H1 (cell line): ENCODE data around the gene CLDN24. TPM values are rescaled to one million over a fixed set of nuclear protein-coding genes. Genes with fewer than 3 reads are reported as not detected.

ENCODE experiments used
- CTCF ChIA-PET: fragments of 300-600 bp; sonication (Branson Sonifier 250); formaldehyde crosslinking; loops from one replicate; lab custom pipeline; 2021; ENCODE audit not compliant: partially characterized antibody; lab: Charles Lee
- POLR2A ChIA-PET: fragments of 300-600 bp; sonication (Branson Sonifier 250); formaldehyde crosslinking; loops from one replicate; lab custom pipeline; 2021; ENCODE audit warnings: inconsistent platforms; ENCODE audit not compliant: partially characterized antibody; lab: Charles Lee
- DNase-seq, 2 experiments: peaks; one replicate each; pipeline versions ENCODE4 v3.0.0 to v3.0.0-alpha.2; 2010 to 2022; ENCODE audit warnings: low spot score in 2 of 2, low read depth in 1 of 2, mixed read lengths in 1 of 2
- FAIRE-seq: peaks from 2 replicates; lab custom pipeline; 2011; peaks lifted over from hg19 to GRCh38; lab: Jason Lieb, UNC
- H2AFZ ChIP-seq: 2 replicates; pipeline ENCODE4 v1.8.1; 2012; ENCODE audit warnings: low read length, inconsistent platforms
- H2AK5ac ChIP-seq: 2 replicates; pipeline ENCODE4 v1.6.1; 2013; ENCODE audit warnings: low read depth, low read length
- H2BK120ac ChIP-seq: replicated peaks from 2 replicates; pipeline ENCODE3; 2013; ENCODE audit warnings: low read depth, low read length, inconsistent platforms
- H2BK12ac ChIP-seq: 2 replicates; pipeline ENCODE4 v1.6.1; 2013; ENCODE audit warnings: low read depth, low read length
- H2BK15ac ChIP-seq: 2 replicates; pipeline ENCODE4 v1.6.1; 2013; ENCODE audit warnings: low read length
- H2BK20ac ChIP-seq: 2 replicates; pipeline ENCODE4 v1.6.1; 2013; ENCODE audit warnings: low read length
- H2BK5ac ChIP-seq: 2 replicates; pipeline ENCODE4 v1.6.1; 2013; ENCODE audit warnings: low read depth, low read length
- H3K14ac ChIP-seq: 2 replicates; pipeline ENCODE4 v1.6.1; 2013; ENCODE audit warnings: inconsistent platforms; ENCODE audit not compliant: insufficient read length
- H3K18ac ChIP-seq: 2 replicates; pipeline ENCODE4 v1.6.1; 2013; ENCODE audit warnings: low read length; ENCODE audit errors: extremely low read depth
- H3K23ac ChIP-seq: 2 replicates; pipeline ENCODE4 v1.6.1; 2013; ENCODE audit warnings: inconsistent platforms; ENCODE audit not compliant: insufficient read length
- H3K23me2 ChIP-seq: 2 replicates; pipeline ENCODE4 v1.6.1; 2013; ENCODE audit warnings: low read depth, low read length
- H3K27ac ChIP-seq: 2 replicates; pipeline ENCODE4 v1.6.1; 2011; ENCODE audit warnings: low read depth, low read length, inconsistent platforms
- H3K27me3 ChIP-seq, 4 experiments: replicated peaks in 1 of 4; 1 replicate in 1 of 4; 2 replicates in 3 of 4; pipeline versions ENCODE4 v1.6.1 to v1.8.1; 2011 to 2013; ENCODE audit warnings: low read length in 3 of 4, mild to moderate bottlenecking in 3 of 4, inconsistent platforms in 2 of 4, mixed read lengths in 2 of 4, moderate library complexity in 1 of 4; ENCODE audit not compliant: control insufficient read depth in 3 of 4, insufficient read depth in 3 of 4; ENCODE audit errors: extremely low read depth in 1 of 4
- H3K36me3 ChIP-seq, 4 experiments: 2 replicates each; pipeline versions ENCODE4 v1.6.1 to v1.8.1; 2011 to 2013; ENCODE audit warnings: mild to moderate bottlenecking in 4 of 4, low read length in 3 of 4, moderate library complexity in 2 of 4, control low read depth in 1 of 4, inconsistent platforms in 1 of 4; ENCODE audit not compliant: insufficient read depth in 4 of 4, control insufficient read depth in 2 of 4
- H3K4ac ChIP-seq: replicated peaks from 2 replicates; pipeline ENCODE3; 2013; ENCODE audit warnings: low read length, low read depth, mixed read lengths, inconsistent platforms; ENCODE audit not compliant: insufficient read length
- H3K4me1 ChIP-seq, 4 experiments: replicated peaks in 1 of 4; 1 replicate in 1 of 4; 2 replicates in 3 of 4; pipeline versions ENCODE4 v1.6.1 to v1.8.1; 2011 to 2013; ENCODE audit warnings: low read length in 3 of 4, inconsistent platforms in 2 of 4, mixed read lengths in 1 of 4; ENCODE audit not compliant: insufficient read depth in 4 of 4, control insufficient read depth in 3 of 4
- H3K4me2 ChIP-seq, 2 experiments: 2 replicates each; pipeline versions ENCODE4 v1.6.1 to v1.8.1; 2011 to 2013; ENCODE audit warnings: low read depth in 2 of 2, low read length in 2 of 2, control low read depth in 1 of 2, inconsistent platforms in 1 of 2, mild to moderate bottlenecking in 1 of 2; ENCODE audit not compliant: insufficient read depth in 1 of 2
- H3K4me3 ChIP-seq, 4 experiments: fragments of 200-600, 300-600 bp in 1 of 4; sonication (generic), shearing (Covaris generic), sonication (Bioruptor Twin) in 1 of 4; 2 replicates each; pipeline versions ENCODE4 v1.5.1 to v1.8.1; 2011 to 2016; ENCODE audit warnings: low read length in 4 of 4, low read depth in 3 of 4, control low read depth in 2 of 4, inconsistent platforms in 2 of 4, mild to moderate bottlenecking in 2 of 4, mixed read lengths in 1 of 4, moderate library complexity in 1 of 4; ENCODE audit not compliant: insufficient read depth in 2 of 4; ENCODE audit errors: extremely low read depth in 1 of 4
- H3K56ac ChIP-seq: replicated peaks from 2 replicates; pipeline ENCODE3; 2013; ENCODE audit warnings: low read depth, mild to moderate bottlenecking, mixed read lengths, low read length, inconsistent platforms; ENCODE audit not compliant: insufficient read length
- H3K79me1 ChIP-seq: 2 replicates; pipeline ENCODE4 v1.6.1; 2013; ENCODE audit warnings: low read depth, low read length, control low read depth
- H3K79me2 ChIP-seq, 2 experiments: 2 replicates each; pipeline versions ENCODE4 v1.6.1 to v1.8.1; 2012 to 2013; ENCODE audit warnings: low read length in 2 of 2, mild to moderate bottlenecking in 2 of 2, inconsistent platforms in 1 of 2; ENCODE audit not compliant: insufficient read depth in 2 of 2, control insufficient read depth in 1 of 2
- H3K9ac ChIP-seq, 4 experiments: replicated peaks in 1 of 4; 1 replicate in 1 of 4; 2 replicates in 3 of 4; pipeline versions ENCODE4 v1.6.1 to v1.8.1; 2011 to 2013; ENCODE audit warnings: low read depth in 3 of 4, low read length in 3 of 4, control low read depth in 2 of 4, mild to moderate bottlenecking in 2 of 4, moderate library complexity in 2 of 4, inconsistent platforms in 1 of 4; ENCODE audit errors: extremely low read depth in 1 of 4
- H3K9me3 ChIP-seq, 2 experiments: 2 replicates each; pipeline versions ENCODE4 v1.6.1 to v1.8.1; 2012 to 2013; ENCODE audit warnings: mild to moderate bottlenecking in 2 of 2, moderate library complexity in 2 of 2, control low read depth in 1 of 2, inconsistent platforms in 1 of 2, low read depth in 1 of 2, low read length in 1 of 2, mixed read lengths in 1 of 2; ENCODE audit not compliant: insufficient read depth in 2 of 2
- H4K20me1 ChIP-seq, 2 experiments: replicated peaks in 1 of 2; 2 replicates each; pipeline versions ENCODE3 to v1.8.1; 2011 to 2013; ENCODE audit warnings: inconsistent platforms in 2 of 2, low read length in 2 of 2, mild to moderate bottlenecking in 1 of 2; ENCODE audit not compliant: insufficient read depth in 2 of 2, control insufficient read depth in 1 of 2
- H4K5ac ChIP-seq: 2 replicates; pipeline ENCODE4 v1.6.1; 2013; ENCODE audit warnings: low read length, low read depth, mixed read lengths, inconsistent platforms; ENCODE audit not compliant: insufficient read length
- H4K8ac ChIP-seq: 2 replicates; pipeline ENCODE4 v1.8.0; 2013; ENCODE audit warnings: mild to moderate bottlenecking, moderate library complexity, low read length, inconsistent platforms; ENCODE audit not compliant: insufficient read depth; ENCODE audit errors: extremely low read depth
- H4K91ac ChIP-seq: replicated peaks from 2 replicates; pipeline ENCODE3; 2013; ENCODE audit warnings: low read length, mixed read lengths, inconsistent platforms; ENCODE audit not compliant: insufficient read length
- ATF2 ChIP-seq: IDR thresholded peaks from 2 replicates; pipeline ENCODE4 v1.6.1; 2012; ENCODE audit warnings: low read length, inconsistent platforms
- EP300 ChIP-seq, 2 experiments: IDR thresholded peaks; 1 replicate in 1 of 2; 2 replicates in 1 of 2; pipeline ENCODE4 v1.6.1; 2011 to 2012; ENCODE audit warnings: low read depth in 2 of 2, low read length in 2 of 2, mild to moderate bottlenecking in 2 of 2, borderline replicate concordance in 1 of 2, inconsistent platforms in 1 of 2, moderate library complexity in 1 of 2
- WGBS, 2 experiments: shearing (Covaris generic) in 1 of 2; methylation state at CpG; one replicate each; pipeline versions ENCODE4 v1.1.6 to v1.1.7; 2013 to 2015; ENCODE audit warnings: low lambda C conversion rate in 2 of 2, mixed read lengths in 2 of 2, inconsistent platforms in 1 of 2, low coverage in 1 of 2, missing lambda C conversion rate in 1 of 2; ENCODE audit not compliant: insufficient replicate concordance in 2 of 2, insufficient coverage in 1 of 2, insufficient read length in 1 of 2; ENCODE audit errors: extremely low coverage in 1 of 2, missing lambda C conversion rate in 1 of 2; 5-methylcytosine and 5-hydroxymethylcytosine counted together
- polyA plus RNA-seq, 7 experiments: library from polyadenylated mRNA; depleted of rRNA in 3 of 7; stranded (reverse) in 5 of 7; unstranded in 2 of 7; fragments of >200 nt in 5 of 7; fragments of 200-250 nt in 2 of 7; gene quantifications; 1 replicate in 5 of 7; 2 replicates in 1 of 7; 4 replicates in 1 of 7; pipeline versions ENCODE4 v1.2.1 to v1.2.3, GENCODE V29; 2011 to 2013; ENCODE audit warnings: missing spikeins in 2 of 7, mixed read lengths in 2 of 7
- total RNA-seq: library from RNA; stranded (reverse); fragmentation: NEBNext Ultra II Directional; extraction: Animal tissue kit (Norgen Biotek cat#: 25700); gene quantifications from 2 replicates; pipeline ENCODE4 v1.2.1, GENCODE V29; 2021
- TF ChIP-seq, protein P1 (sequence below): IDR thresholded peaks from 2 replicates; pipeline ENCODE4 v1.6.1; 2011; ENCODE audit warnings: low read length, improper control_type of control experiment

Gene CLDN24
- total and polyA plus RNA-seq, 2 of the 8 experiments (the other 6 are each of a cell fraction or from before 2014, with no cell fraction given): not detected

DNA sequence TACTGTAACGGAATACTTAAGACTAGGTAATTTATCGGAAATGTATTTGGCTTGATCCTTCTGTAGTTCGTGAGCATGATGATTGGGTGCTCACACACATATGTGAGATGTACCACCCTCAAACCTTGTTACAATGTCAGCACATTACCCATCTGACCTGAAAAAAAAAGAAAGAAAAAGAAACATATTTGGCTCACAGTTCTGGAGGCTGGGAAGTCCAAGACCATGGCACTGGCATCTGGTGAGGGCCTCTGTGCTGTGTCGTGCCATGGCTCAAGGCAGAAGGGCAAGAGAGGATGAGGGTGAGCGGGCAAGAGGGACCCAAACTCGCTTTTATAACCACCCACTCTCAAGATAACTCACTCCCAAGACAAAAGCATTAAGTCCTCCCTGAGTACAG is 7.0 kb upstream of the CLDN24 start:
- Histone ChIP-seq H3K79me1 (no peaks in the 10 kb centered on the region), H3K23me2 (peaks cover 2% of the 10 kb centered on the region; the same call in 1 of the 2 replicates), H3K56ac (no peak overlapping the region), H3K4ac (no peak overlapping the region), H3K27ac (no peak overlapping the region), H4K91ac (no peak overlapping the region), H3K27me3 (peaks cover 0 to 2% (median 0%) of the 10 kb centered on the region in 4 experiments; a peak in 1 of 7 replicates), H4K5ac (no peak overlapping the region), H2AK5ac (no peak overlapping the region), H3K4me2 (no peak overlapping the region), H2BK15ac (no peak overlapping the region), H3K9ac (no peak overlapping the region), H3K18ac (no peak overlapping the region), H2BK120ac (no peak overlapping the region), H3K36me3 (no peaks in the 10 kb centered on the region), H3K4me1 (no peaks in the 10 kb centered on the region), H3K14ac (no peak overlapping the region), H3K4me3 (no peak overlapping the region), H2BK5ac (no peak overlapping the region), H4K8ac (no peak overlapping the region), H3K79me2 (no peaks in the 10 kb centered on the region), H4K20me1 (no peaks in the 10 kb centered on the region), H2AFZ (no peak overlapping the region), H2BK12ac (no peak overlapping the region), H2BK20ac (no peak overlapping the region), H3K23ac (no peak overlapping the region), H3K9me3 (peaks cover 5 to 6% of the 10 kb centered on the region in 2 experiments; a peak in 1 of 4 replicates)
- ChIA-PET CTCF (interaction anchor here (1.1 kb wide), 1 partner anchor 78 kb away, joined by 4 read pairs; no protein-coding TSS in a partner anchor), POLR2A (no interaction called here)
- TF ChIP-seq ATF2 (no peak), EP300 (IDR thresholded peaks at IDR 0.05; ENCODE audit: borderline replicate concordance in 1 of 2, low read depth in 2 of 2, low read length in 2 of 2) (no peak)
- TF ChIP-seq, protein P1, sequence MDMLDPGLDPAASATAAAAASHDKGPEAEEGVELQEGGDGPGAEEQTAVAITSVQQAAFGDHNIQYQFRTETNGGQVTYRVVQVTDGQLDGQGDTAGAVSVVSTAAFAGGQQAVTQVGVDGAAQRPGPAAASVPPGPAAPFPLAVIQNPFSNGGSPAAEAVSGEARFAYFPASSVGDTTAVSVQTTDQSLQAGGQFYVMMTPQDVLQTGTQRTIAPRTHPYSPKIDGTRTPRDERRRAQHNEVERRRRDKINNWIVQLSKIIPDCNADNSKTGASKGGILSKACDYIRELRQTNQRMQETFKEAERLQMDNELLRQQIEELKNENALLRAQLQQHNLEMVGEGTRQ: no peak
- DNase-seq (no peak), FAIRE-seq (no peak)
- WGBS, 2 experiments: 92% methylated on average over 6 of the region's 6 CpGs; no CpG with 5 or more reads in 1 of the 2 experiments
